Esophagus muscularis mucosa (tissue), 4 donors: ENCODE data around the gene KIAA1958.

Source experiments
- EP300 ChIP-seq: sonication (generic); formaldehyde crosslinking; IDR thresholded peaks from one replicate; pipeline ENCODE4 v1.6.1; 2017; ENCODE audit warnings: antibody characterized with exemption
- POLR2A ChIP-seq: fragments of 450-650 bp; IDR thresholded peaks from one replicate; pipeline ENCODE4 v1.6.1; 2017; ENCODE audit warnings: antibody characterized with exemption, moderate library complexity, mild to moderate bottlenecking, low read depth
- TF ChIP-seq, protein P1 (sequence below), 3 experiments: fragments of 200-600 bp in 2 of 3; fragments of 450-650 bp in 1 of 3; sonication (generic) in 2 of 3; IDR thresholded peaks; one replicate each; pipeline ENCODE4 v1.5.1; 2017 to 2019; ENCODE audit warnings: antibody characterized with exemption in 3 of 3, mild to moderate bottlenecking in 2 of 3, moderate library complexity in 1 of 3

- TF ChIP-seq EP300 (no peak), POLR2A (no peak)
- TF ChIP-seq, protein P1, sequence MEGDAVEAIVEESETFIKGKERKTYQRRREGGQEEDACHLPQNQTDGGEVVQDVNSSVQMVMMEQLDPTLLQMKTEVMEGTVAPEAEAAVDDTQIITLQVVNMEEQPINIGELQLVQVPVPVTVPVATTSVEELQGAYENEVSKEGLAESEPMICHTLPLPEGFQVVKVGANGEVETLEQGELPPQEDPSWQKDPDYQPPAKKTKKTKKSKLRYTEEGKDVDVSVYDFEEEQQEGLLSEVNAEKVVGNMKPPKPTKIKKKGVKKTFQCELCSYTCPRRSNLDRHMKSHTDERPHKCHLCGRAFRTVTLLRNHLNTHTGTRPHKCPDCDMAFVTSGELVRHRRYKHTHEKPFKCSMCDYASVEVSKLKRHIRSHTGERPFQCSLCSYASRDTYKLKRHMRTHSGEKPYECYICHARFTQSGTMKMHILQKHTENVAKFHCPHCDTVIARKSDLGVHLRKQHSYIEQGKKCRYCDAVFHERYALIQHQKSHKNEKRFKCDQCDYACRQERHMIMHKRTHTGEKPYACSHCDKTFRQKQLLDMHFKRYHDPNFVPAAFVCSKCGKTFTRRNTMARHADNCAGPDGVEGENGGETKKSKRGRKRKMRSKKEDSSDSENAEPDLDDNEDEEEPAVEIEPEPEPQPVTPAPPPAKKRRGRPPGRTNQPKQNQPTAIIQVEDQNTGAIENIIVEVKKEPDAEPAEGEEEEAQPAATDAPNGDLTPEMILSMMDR (IDR thresholded peaks at IDR 0.05) = no peak
Observed at GRCh38 chr9:112581469-112582176, 95.0 kb downstream of the KIAA1958 start.
